NCI-H2171 (cell line): ENCODE results near the gene PRMT7.

Experiments
- DNase-seq: peaks from one replicate; lab custom pipeline; 2025; lab: John Stamatoyannopoulos, UW

The PRMT7 gene

DNA sequence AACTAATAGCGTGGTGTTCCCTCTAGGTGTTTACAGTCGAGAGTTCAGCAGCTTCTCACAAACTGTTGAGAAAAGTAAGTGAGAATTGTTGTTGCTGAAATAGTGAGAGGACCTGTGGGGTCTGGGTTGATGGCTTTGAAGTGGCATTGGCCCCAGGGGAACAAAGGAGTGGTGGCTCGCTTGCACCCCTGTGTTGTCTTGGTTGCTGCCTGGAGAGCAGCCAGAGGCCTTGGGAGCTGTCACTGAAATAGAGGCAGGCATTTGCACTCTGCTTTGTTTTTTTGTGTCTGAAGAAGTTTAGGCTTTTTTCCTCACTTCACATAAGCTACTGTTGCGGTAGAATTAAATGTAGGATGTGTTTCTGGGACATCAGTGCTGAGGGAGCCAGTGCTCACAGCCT, 36.8 kb downstream of the PRMT7 start:
- no peak for DNase-seq

GRCh38 chr16:68348639-68349445, 38.0 kb downstream of the PRMT7 start:
- DNase-seq = no peak

- no peak for DNase-seq
These were observed 39.1 kb downstream of the PRMT7 start for GRCh38 chr16:68349838-68350410.

DNA sequence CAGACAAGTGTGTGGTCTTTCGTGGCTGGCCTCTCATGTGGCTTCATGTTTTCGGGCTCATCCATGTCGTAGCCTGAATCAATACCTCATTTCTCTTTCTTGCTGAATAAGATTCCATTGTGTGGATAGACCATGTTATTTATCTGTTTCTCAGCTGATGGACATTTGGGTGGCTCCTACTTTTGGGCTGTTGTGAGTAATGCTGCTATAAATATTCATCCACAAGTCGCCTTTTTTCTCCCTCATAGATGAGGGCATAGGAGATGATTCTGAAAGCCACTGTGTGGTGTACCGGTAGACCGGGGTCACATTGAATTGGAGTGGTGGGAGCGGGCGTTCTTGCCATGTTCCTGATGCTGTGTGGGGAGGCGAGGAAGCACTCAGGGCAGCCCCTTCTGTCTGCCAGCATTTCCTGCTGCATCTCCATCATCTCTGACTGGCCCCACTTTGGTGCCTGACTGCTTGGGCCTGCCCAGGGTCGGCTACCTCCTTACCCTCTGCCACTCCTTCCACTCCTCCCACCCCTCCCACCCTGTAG, 40.1 kb downstream of the PRMT7 start:
- no peak for DNase-seq

- DNase-seq = no peak
These were observed 40.6 kb downstream of the PRMT7 start for GRCh38 chr16:68351463-68351862.

GRCh38 chr16:68351991-68352431, 41.2 kb downstream of the PRMT7 start:
- no peak for DNase-seq

DNA sequence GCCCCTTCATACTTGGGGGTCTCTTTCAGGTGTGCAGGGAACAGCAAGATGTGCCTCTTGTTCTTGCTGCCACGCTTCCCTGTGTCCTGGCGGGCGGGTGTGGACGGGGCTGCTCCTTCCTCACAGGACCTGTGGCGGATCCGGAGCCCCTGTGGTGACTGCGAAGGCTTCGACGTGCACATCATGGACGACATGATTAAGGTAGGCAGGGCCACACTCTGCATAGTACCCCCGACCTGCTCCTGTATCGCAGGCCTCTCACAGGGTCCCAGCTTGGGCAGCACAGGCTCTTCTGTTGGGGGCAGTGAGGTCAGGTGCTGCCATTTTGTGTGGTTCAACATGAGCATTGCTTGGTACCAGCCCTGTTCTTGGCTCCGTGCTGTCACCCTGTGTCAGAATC, 42.5 kb downstream of the PRMT7 start:
- no peak for DNase-seq

DNA sequence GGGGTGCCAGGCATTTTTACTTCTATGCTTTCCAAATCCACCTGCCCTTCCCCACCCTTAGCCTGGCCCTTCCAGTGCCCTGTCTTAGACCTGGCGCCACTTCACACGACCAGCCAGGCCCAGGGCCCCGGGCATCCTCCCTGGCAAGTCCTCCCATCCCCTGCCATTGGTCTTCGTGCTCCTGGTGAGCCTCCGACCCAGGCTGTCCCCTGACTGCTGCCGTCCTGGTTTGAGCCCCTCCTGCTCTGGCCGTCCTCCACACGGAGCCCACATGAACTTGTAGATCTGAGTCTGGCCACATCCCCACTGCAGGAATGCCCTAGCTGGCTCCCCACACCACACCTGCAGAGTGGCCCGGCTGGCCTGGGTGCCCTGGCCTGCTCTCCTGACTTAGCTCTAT, 44.0 kb downstream of the PRMT7 start:
- no peak for DNase-seq

DNA sequence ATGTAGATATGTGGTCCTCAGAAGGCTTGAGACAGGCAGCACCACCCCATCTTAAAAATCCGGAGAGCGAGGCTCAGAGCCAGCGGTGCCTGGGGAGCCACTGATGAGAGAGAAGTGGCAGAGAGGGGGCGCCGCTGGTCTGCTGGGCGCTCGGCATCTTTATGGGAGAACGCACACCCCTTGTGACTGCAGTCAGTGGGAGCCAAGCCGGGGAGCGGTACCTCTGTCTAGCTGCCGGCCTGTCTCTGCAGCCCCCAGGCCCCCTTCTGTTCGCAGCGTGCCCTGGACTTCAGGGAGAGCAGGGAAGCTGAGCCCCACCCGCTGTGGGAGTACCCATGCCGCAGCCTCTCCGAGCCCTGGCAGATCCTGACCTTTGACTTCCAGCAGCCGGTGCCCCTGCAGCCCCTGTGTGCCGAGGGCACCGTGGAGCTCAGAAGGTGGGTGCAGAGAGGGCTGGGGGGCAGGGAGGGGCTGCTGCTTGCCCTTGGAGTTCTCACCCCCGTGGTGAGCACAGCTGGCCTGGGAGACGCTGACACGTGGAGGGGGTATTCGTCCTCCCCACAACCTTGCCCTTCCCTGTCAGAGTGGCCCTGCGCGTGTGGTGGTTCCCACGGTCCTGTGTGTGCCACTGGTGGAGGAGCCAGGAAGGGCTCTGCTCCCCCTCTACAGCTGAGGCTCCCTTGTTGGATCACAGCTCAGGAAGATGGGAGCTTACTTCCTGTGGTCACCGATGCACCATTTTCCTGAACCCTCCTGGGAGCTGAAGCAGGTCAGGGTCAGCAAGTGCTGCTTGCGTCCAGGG, 44.8 kb downstream of the PRMT7 start:
- DNase-seq = no peak

DNA sequence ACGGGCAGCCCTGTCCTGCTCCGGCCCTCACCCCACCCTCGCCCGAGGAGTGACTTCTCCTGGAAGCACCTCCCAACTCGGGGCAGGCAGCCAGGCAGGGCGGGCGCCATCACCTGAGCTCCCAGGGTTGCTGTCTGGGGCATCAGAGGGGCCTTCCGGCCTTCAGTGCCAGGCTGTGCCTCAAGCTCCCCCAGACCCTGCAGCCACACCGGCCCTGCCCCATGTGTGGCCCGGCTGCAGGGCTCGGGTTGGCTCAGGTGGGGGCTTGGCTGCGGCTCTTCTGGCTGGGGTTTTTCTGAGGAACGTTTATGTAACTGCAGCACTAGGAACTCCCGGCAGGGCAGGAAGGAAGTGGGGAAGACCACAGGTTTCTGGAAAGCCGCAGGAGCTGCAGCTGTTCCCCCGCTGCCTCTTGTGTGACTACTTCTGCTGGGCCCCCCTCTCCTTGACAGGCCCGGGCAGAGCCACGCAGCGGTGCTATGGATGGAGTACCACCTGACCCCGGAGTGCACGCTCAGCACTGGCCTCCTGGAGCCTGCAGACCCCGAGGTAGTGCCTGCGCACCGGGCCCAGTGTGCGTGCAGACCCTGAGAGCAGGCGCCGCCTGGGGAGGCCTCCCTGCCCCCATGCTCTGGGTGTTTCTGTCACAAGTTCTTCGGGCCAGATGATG, 45.6 kb downstream of the PRMT7 start:
- DNase-seq = no peak

- no peak for DNase-seq
These were observed 46.1 kb downstream of the PRMT7 start for GRCh38 chr16:68356919-68357286.

DNA sequence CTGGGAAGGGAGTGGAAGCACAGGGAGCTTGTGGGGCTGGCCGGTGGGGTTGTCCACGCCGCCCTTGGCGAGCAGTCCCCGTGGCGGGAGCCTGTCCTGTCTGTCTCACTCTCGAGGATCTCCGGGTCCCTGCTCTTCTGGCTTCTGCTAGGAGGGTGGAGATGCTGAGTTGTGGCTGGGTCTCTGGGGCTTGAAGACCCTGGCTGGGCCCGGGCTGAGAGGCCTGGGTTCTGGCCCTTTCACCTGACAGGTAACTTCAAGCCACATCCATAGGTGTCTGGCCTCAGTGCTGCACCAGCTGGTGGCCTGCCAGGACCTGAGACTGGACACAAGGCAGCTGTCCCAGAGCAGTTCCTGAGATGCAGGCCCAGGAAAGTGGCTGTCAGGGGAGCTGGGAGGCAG, 46.7 kb downstream of the PRMT7 start:
- DNase-seq = no peak

DNA sequence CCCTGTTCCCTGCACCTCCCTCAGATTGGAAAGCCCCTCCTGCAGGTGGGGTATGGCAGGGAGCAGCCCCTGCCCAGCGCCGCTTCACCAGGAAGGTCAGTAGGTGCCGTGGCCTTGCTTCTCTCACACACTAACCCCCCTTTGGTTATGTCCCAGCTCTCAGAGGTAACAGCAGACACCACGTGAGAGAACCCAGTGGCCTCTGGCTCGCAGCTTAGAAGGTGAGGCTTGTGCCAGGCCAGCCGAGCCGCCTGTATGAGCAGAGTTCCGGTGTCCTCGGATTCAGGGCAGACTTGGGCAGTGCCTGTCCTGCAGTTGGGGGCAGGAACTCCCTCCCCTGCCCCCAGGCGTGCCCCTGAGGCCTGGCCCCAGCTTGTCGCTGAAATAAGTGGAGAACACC, 47.1 kb downstream of the PRMT7 start:
- DNase-seq = no peak

- DNase-seq = no peak
These were observed 48.1 kb downstream of the PRMT7 start for GRCh38 chr16:68358951-68359350.

GRCh38 chr16:68359398-68360191, 48.8 kb downstream of the PRMT7 start:
- no peak for DNase-seq

DNA sequence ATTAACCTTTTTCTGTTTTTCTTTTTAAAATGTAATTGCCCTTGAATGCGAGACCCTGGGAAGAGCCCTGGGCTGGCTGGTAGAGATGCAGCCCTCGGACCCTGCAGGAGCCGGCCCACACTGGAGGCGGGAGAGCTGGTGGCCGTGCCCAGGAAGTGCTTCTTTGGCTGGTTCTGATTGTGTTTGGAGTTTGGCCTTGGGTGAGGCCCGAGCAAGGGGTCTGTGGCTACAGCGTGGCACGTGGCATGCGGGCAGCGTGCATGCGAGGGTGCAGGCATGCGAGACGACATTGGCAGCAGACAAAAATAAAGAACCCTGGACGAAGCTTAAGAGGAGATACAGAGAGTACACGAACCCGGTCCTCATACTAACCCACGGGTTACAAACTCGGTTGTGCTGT, 49.7 kb downstream of the PRMT7 start:
- DNase-seq = no peak

- DNase-seq = no peak
These were observed 50.1 kb downstream of the PRMT7 start for GRCh38 chr16:68360956-68361355.

DNA sequence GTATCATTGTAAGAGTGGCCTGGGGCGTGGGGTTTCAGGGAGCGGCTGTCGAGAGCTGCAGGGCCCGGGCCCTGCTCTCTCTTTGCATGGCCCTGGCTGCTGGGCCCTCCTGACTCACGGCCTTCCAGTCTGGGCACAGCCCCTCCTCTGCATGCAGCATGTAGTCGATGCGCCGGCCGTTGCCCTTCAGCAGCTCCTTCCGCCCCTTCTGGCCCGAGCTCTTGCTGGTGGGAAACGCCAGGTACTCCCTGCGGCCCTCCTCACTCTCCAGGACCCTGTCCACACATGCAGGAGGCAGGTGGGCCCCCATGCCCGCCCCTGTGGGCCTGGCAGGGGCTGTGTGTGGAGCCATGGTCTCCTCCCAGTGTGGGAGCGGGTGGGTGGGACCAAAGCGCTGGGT, 50.7 kb downstream of the PRMT7 start:
- DNase-seq = no peak

GRCh38 chr16:68362262-68362913, 51.6 kb downstream of the PRMT7 start:
- DNase-seq = no peak

DNA sequence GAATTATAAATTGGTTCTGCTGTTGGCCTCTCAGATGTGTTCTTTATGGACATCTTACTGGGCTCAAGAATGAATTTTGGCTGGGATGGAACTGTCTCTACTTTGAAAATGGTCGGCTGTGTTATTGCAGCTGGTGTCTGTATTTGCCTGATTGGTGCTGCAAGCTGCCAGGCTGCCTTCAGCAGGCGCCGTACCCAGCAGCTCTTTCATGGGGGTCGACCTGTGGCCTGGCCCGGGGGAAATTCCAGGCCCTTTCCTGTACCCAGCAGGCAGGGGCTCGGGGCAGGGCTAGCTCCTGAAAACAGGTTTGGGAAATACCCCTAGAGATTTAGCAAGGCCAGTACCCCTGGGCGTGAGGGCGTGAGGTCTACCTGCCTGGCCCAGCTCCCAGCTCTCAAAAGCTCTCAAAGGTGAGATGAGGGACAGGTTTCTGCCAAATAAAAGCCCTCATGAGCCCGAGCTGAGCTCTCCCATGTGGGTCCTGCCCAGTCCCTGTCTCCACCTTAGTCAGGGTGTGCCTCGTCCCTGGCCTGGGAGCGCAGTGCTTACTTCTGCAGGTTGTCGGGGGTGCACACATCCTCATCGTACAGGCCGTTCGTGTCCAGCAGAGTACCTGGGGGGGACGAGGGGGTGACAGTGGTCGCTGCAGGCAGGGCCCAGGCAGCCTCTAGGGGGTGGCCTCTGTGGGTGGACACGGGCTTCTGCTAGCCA, 52.3 kb downstream of the PRMT7 start:
- DNase-seq = no peak
